Spleen (tissue), 7 donors: ENCODE results near the gene RPS6KC1.

Source experiments
- POLR2A ChIP-seq, 3 donors: fragments of 450-650 bp; IDR thresholded peaks; one replicate each; pipeline ENCODE4 v1.5.1; 2017; ENCODE audit warnings: antibody characterized with exemption in 3 of 3, mild to moderate bottlenecking in 1 of 3
- POLR2AphosphoS5 ChIP-seq, 3 donors: sonication (generic); formaldehyde crosslinking; IDR thresholded peaks; one replicate each; pipeline ENCODE4 v1.5.1; 2017; ENCODE audit warnings: antibody characterized with exemption in 3 of 3
- TF ChIP-seq, protein P1 (sequence below), 11 experiments: fragments of 200-600 bp in 7 of 11; fragments of 450-650 bp in 4 of 11; sonication (generic) in 4 of 11; IDR thresholded peaks in 8 of 11; conservative IDR thresholded peaks in 3 of 11; 1 replicate in 7 of 11; 2 replicates in 4 of 11; pipeline versions ENCODE4 v1.4.0 to v1.8.0; 2016 to 2021; ENCODE audit warnings: antibody characterized with exemption in 11 of 11, inconsistent platforms in 4 of 11, mild to moderate bottlenecking in 1 of 11
- donor health status: DM: no; HTN: no; CAD: no; lungs with moderate emphysema.
- donor health status: DM: no; HTN: no; CAD: no.
- donor health status: DM: no; HTN: no; CAD: no.

DNA sequence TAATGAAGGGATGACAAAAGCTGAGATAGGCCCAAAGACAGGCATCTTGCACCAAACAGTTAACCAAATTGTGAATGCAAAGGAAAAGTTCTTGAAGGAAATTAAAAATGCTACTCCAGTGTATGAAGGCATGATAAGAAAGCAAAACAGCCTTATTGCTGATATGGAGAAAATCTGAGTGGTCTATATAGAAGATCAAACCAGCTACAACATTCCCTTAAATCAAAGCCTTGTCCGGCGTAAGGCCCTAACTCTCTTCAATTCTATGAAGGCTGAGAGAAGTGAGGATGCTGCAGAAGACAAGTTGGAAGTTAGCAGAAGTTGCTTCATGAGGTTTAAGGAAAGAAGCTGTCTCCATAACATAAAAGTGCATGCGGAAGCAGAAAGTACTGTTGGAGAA lies 31.0 kb upstream of the RPS6KC1 start:
- TF ChIP-seq, protein P1, sequence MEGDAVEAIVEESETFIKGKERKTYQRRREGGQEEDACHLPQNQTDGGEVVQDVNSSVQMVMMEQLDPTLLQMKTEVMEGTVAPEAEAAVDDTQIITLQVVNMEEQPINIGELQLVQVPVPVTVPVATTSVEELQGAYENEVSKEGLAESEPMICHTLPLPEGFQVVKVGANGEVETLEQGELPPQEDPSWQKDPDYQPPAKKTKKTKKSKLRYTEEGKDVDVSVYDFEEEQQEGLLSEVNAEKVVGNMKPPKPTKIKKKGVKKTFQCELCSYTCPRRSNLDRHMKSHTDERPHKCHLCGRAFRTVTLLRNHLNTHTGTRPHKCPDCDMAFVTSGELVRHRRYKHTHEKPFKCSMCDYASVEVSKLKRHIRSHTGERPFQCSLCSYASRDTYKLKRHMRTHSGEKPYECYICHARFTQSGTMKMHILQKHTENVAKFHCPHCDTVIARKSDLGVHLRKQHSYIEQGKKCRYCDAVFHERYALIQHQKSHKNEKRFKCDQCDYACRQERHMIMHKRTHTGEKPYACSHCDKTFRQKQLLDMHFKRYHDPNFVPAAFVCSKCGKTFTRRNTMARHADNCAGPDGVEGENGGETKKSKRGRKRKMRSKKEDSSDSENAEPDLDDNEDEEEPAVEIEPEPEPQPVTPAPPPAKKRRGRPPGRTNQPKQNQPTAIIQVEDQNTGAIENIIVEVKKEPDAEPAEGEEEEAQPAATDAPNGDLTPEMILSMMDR (IDR thresholded peaks at IDR 0.05 in 8 of 11, conservative IDR thresholded peaks at IDR 0.05 in 3 of 11) = no peak
- TF ChIP-seq POLR2A (IDR thresholded peaks at IDR 0.05) (no peak), POLR2AphosphoS5 (IDR thresholded peaks at IDR 0.05) (no peak)
